Measurements from ENCODE around the gene MED13. TPM values are rescaled to one million over a fixed set of nuclear protein-coding genes. Genes with fewer than 3 reads are reported as not detected.

The MED13 gene
- total and polyA plus RNA-seq, 8 donors: 4.9 to 193 (median 45.0) TPM

GRCh38 chr17:62098623-62099231 lies 33.6 kb upstream of the MED13 start:
- intact Hi-C loops (cut with DNase I; ENCODE audit: low total_unique reads): no loop called here

GRCh38 chr17:62096401-62096670 lies 31.3 kb upstream of the MED13 start:
- H3K4me1 ChIP-seq: peaks cover 0 to 23% (median 18%) of the 10 kb centered on the region in 4 donors
- H3K36me3 ChIP-seq: no peaks in the 10 kb centered on the region
- no peak overlapping the region for H3K4me3 ChIP-seq
- 83 to 92% (median 85%) methylated on average over 3 of the region's 3 CpGs for WGBS, 5 donors
- intact Hi-C loops (cut with DNase I; ENCODE audit: low total_unique reads): no loop called here
- H3K27ac ChIP-seq: peak overlapping the region in 1 of 5 donors; percentile 13
- no peaks in the 10 kb centered on the region for H3K9me3 ChIP-seq
- H3K27me3 ChIP-seq: no peaks in the 10 kb centered on the region
- TF ChIP-seq POLR2A (IDR thresholded peaks at IDR 0.05) (no peak), CTCF (IDR thresholded peaks at IDR 0.05) (no peak), POLR2AphosphoS5 (IDR thresholded peaks at IDR 0.05) (no peak), EP300 (IDR thresholded peaks at IDR 0.05) (no peak)
- DNase-seq: no peak

More at GRCh38 chr17:62098623-62099231, 33.6 kb upstream of the MED13 start:
- peaks cover 0 to 14% (median 11%) of the 10 kb centered on the region in 4 donors for H3K4me1 ChIP-seq
- TF ChIP-seq POLR2A (IDR thresholded peaks at IDR 0.05): no peak
- H3K36me3 ChIP-seq: no peaks in the 10 kb centered on the region
- H3K4me3 ChIP-seq: no peak overlapping the region
- 80 to 84% (median 82%) methylated on average over 4 of the region's 4 CpGs for WGBS, 5 donors
- no peak overlapping the region for H3K27ac ChIP-seq
- no peaks in the 10 kb centered on the region for H3K27me3 ChIP-seq
- DNase-seq: peak in 1 of 2 donors; percentile 19
- no peaks in the 10 kb centered on the region for H3K9me3 ChIP-seq

- 0 to 34% (median 18%) methylated on average over 2 of the region's 2 CpGs for WGBS, 5 donors
- DNase-seq: no peak
- intact Hi-C loops (cut with DNase I; ENCODE audit: low total_unique reads): no loop called here
- Histone ChIP-seq H3K36me3 (no peaks in the 10 kb centered on the region), H3K27ac (peak overlapping the region in 3 of 5 donors; percentile 11 to 50 (median 25)), H3K9me3 (no peaks in the 10 kb centered on the region), H3K27me3 (no peaks in the 10 kb centered on the region), H3K4me1 (peaks cover 8 to 31% (median 26%) of the 10 kb centered on the region in 4 donors), H3K4me3 (no peak overlapping the region)
- TF ChIP-seq EP300 (IDR thresholded peaks at IDR 0.05) (no peak), POLR2AphosphoS5 (IDR thresholded peaks at IDR 0.05) (no peak), CTCF (IDR thresholded peaks at IDR 0.05) (no peak), POLR2A (IDR thresholded peaks at IDR 0.05) (no peak)
These were observed 29.1 kb upstream of the MED13 start for GRCh38 chr17:62094175-62094574.

GRCh38 chr17:62093188-62094155 lies 28.4 kb upstream of the MED13 start:
- WGBS, 5 donors: 43 to 58% (median 48%) methylated on average over 7 of the region's 7 CpGs
- intact Hi-C loops (cut with DNase I; ENCODE audit: low total_unique reads): no loop called here
- TF ChIP-seq EP300 (IDR thresholded peaks at IDR 0.05): no peak
- Histone ChIP-seq H3K27ac (peak overlapping the region in 3 of 5 donors; percentile 11 to 50 (median 25)), H3K36me3 (no peaks in the 10 kb centered on the region), H3K9me3 (no peaks in the 10 kb centered on the region), H3K27me3 (no peaks in the 10 kb centered on the region), H3K4me3 (no peak overlapping the region), H3K4me1 (peaks cover 8 to 31% (median 26%) of the 10 kb centered on the region in 4 donors)
- peak in 1 of 2 donors; percentile 26 for DNase-seq

- DNase-seq: no peak
- no peak overlapping the region for H3K4me3 ChIP-seq
- intact Hi-C loops (cut with DNase I; ENCODE audit: low total_unique reads): no loop called here
- peaks cover 8 to 31% (median 26%) of the 10 kb centered on the region in 4 donors for H3K4me1 ChIP-seq
- no peaks in the 10 kb centered on the region for H3K36me3 ChIP-seq
- no peaks in the 10 kb centered on the region for H3K9me3 ChIP-seq
- 60 to 76% (median 64%) methylated on average over 2 of the region's 2 CpGs for WGBS, 5 donors
- TF ChIP-seq POLR2A (IDR thresholded peaks at IDR 0.05): no peak
- no peak for TF ChIP-seq POLR2AphosphoS5 (IDR thresholded peaks at IDR 0.05)
- no peak for TF ChIP-seq EP300 (IDR thresholded peaks at IDR 0.05)
- no peak for TF ChIP-seq CTCF (IDR thresholded peaks at IDR 0.05)
- no peak overlapping the region for H3K27ac ChIP-seq
- no peaks in the 10 kb centered on the region for H3K27me3 ChIP-seq
These were observed 27.7 kb upstream of the MED13 start for GRCh38 chr17:62092784-62093183.

All from stomach (tissue), 9 donors.